Epidermal melanocyte (primary cell): Measurements from ENCODE around the gene DHRSX.
"Not testable (repeated sequence)": the region's sequence is repeated elsewhere in the genome, so short reads cannot be mapped to it uniquely, and the experiment has no call there.

Experiments used
- DNase-seq: peaks from one replicate; pipeline ENCODE4 v3.0.0; 2011; ENCODE audit warnings: low spot score; ENCODE audit not compliant: insufficient read length

Gene DHRSX

DNA sequence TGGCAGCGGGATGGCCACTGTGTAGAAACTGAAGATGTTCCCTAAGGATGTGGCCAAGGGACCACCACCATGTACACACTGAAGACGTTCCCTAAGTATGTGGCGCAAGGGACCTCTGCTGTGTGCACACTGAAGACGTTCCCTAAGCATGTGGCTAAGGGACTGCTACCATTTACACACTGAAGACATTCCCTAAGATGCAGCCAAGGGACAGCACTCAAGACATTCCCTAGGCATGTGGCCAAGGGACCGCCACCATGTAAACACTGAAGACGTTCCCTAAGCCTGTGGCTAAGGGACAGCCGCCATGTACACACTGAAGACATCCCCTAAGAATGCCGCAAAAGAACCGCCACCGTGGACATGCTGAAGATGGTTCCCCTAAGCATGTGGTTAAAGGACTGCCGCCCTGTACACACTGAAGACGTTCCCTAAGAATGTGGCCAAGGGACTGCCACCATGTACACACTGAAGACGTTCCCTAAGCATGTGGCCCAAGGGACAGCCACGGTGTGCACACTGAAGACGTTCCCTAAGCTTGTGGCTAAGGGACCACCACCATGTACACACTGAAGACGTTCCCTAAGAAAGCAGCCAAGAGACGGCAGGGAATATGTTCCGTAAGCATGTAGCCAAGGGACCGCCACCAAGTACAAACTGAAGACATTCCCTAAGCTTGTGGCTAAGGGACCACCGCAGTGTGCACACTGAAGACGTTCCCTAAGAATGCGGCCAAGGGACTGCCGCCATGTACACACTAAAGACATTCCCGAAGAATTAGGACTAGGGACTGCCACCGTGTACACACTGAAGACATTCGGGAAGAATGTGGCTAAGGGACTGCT, 43.3 kb downstream of the DHRSX start:
- DNase-seq, result no peak

DNA sequence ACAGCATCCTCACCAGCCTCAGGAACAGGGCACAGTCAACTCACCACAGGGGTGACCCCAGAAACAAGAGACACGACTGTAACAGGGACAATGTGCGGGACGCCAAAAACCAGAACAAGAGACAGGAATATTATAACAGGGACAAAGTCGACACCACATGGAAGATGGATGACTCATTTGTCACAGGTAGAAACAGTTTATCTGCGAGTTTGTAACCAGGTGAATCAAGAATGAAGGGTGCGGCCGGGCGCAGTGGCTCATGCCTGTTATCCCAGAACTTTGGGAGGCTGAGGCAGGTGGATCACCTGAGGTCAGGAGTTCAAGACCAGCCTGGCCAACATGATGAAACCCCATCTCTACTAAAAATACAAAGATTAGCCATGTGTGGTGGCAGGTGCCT, 44.7 kb downstream of the DHRSX start:
- DNase-seq, result not testable (repeated sequence)

DNA sequence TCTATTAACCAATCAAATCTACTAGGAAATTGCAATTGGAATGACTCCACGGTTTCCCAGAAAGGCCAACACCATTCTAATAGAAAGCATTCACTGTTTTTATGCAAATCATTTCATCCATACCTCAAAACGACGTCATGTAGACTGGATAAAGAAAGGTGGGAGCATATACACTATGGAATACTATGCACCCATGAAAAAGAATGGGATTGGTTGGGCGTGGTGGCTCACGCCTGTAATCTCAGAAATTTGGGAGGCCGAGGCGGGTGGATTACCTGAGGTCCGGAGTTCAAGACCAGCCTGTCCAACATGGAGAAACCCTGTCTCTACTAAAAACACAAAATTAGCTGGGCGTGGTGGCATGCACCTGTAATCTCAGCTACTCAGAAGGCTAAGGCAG, 46.2 kb downstream of the DHRSX start:
- DNase-seq, result not testable (repeated sequence)

DNA sequence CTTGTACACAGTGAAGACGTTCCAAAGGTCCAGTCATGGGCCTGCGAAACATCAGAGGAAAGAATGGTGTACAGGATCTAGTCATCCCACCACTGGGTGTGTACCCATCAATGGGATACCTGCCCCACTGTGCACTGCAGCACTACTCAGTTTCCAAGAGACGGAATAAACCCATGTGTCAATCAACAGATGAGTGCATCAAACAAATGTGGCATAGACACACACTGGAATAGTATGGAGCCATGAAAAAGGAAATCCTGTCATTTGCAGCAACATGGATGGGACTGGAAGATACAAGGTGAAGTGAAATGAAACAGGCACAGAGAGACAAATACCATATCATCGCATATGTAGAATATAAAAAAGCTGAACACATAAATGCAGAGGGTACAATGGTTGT, 48.0 kb downstream of the DHRSX start:
- no peak for DNase-seq

DNA sequence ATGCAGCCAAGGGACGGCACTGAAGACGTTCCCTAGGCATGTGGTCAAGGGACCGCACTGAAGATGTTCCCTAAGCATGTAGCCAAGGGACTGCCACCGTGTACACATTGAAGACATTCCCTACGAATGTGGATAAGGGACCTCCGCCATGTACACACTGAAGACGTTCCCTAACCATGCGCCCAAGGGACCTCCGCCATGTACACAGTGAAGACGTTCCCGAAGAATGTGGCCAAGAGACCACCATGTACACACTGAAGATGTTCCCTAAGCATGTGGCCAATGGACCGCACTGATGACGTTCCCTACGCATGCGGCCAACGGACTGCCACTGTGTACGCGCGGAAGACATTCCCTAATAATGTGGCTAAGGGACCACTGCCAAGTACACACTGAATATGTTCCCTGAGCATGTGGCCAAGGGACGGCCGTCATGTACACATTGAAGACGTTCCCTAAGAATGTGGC, 48.4 kb downstream of the DHRSX start:
- no peak for DNase-seq

DNA sequence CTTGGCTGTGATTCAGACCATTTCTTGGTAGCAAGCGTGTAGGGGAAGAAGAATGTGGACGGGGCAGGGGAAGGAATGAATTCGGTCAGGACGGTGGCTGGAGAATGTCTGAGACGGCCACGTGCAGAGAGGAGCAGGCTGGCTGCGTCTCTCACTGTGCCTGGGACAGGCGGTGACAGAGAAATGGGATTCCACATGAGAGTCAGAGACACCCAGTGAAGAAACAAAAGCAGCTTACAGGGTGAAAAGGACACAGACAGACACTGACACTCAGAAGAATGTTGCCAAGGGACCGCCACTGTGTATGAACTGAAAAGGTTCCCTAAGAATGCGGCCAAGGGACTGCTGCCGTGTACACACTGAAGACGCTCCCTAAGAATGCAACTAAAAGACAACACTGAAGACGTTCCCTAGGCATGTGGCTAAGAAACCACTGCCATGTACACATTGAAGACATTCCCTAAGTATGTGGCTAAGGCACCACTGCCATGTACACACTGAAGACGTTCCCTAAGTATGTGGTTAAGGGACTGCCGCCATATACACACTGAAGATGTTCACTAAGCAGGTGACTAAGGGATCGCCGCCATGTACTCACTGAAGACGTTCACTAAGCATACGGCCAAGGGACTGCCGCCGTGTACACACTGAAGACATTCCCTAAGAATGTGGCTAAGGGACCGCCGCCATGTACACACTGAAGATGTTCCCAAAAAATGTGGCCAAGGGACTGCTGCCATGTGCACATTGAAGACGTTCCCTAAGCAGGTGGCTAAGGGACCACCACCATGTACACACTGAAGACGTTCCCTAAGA, 49.1 kb downstream of the DHRSX start:
- DNase-seq, result no peak

DNA sequence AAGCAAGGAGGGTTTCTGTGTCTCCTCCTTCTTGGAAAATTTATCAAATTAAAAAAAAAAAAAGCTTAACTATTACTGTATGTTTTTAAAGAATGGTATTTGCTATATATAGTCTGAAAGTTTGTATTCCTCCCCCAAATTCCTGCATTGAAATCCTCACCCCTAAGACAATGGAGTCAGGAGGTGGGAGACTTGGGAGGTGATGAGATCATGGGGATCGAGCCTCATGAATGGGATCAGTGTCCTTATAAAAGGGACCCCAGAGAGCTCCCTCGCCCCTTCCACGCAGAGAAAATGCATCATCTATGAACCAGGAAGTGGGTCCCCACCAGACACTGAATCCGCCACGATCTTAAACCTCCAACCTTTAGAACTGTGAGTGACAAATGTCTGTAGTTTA, 50.1 kb downstream of the DHRSX start:
- no peak for DNase-seq

DNA sequence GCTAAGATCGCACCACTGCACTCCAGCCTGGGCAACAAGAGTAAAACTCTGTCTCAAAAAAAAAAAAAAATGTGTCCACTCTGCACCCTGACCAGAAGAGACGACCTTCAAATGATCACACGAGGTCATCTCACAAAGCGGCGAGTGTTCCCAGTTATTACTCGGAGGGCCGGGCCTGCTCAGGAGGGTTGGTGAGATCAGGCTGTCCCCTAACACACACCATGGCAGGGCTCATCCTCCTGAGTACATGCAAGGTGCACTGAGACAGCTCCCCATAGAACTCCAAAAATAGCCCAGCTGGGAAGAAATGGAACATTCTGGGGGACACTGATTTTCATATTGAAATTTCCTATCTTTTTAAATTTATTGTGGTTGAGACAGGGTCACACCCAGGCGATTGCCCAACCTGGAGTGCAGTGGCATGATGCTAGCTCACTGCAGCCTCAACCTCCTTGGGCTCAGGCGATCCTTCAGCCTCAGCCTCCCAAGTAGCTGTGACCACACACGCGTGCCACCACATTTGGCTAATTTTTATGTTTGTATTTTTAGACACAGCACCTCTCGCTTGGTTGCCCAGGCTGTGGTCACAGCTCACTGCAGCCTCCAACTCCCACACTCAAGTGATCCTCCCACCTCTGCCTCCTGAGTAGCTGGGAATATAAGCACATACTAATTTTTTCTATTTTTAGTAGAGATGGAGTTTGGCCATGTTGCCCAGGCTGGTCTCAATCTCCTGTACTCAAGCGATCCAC, 51.5 kb downstream of the DHRSX start:
- no peak for DNase-seq

DNA sequence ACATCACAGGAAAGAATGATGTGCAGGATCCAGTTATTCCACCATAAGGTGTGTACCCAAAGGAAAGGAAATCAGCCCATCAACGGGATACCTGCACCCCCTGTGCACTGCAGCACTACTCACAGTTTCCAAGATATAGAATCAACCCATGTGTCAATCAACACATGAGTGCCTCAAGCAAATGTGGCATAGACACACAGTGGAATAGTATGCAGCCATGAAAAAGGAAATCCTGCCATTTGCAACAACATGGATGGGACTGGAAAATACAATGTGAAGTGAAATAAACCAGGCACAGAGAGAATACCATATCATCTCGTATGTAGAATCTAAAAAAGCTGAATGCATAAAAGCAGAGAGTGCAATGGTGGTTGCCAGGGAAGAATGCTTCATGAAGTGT, 53.3 kb downstream of the DHRSX start:
- no peak for DNase-seq

DNA sequence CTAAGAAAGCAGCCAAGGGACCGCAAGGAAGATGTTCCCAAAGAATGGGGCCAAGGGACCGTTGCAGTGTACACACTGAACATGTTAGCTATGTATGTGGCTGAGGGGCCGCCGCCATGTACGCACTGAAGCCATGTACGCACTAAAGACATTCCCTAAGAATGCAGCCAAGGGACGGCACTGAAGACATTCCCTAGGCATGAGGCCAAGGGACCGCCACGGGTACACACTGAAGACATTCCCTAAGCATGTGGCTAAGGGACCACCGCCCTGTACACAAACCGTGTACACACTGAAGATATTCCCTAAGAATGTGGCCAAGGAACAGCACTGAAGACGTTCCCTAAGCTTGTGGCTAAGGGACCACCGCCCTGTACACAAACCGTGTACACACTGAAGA, 54.0 kb downstream of the DHRSX start:
- no peak for DNase-seq

DNA sequence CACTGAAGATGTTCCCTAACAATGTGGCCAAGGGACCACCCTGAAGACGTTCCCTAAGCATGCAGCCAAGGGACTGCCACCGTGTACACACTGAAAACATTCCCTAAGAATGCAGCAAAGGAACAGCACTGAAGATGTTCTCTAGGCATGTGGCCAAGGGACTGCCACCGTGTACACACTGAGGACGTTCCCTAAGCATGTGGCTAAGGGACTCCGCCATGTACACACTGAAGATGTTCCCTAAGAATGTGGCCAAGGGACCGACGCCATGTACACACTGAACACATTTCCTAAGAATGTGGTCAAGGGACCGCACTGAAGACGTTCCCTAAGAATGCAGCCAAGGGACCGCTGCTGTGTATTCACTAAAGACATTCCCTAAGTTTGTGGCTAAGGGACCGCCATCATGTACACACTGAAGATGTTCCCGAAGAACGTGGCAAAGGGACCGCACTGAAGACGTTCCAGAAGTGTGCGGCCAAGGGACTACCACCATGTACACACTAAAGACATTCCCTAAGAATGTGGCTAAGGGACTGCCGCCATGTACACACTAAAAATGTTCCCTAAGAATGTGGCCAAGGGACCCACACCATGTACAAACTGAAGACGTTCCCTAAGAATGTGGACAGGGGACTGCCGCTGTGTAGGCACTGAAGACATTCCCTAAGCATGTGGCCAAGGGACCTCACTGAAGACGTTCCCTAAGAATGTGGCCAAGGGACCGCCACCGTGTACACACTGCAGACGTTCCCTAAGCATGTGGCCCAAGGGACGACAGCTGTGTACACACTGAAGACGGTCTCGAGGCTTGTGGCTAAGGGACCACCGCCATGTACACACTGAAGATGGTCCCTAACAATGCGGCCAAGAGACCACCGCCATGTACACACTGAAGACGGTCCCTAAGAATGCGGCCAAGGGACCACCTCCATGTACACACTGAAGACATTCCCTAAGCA, 54.8 kb downstream of the DHRSX start:
- no peak for DNase-seq

DNA sequence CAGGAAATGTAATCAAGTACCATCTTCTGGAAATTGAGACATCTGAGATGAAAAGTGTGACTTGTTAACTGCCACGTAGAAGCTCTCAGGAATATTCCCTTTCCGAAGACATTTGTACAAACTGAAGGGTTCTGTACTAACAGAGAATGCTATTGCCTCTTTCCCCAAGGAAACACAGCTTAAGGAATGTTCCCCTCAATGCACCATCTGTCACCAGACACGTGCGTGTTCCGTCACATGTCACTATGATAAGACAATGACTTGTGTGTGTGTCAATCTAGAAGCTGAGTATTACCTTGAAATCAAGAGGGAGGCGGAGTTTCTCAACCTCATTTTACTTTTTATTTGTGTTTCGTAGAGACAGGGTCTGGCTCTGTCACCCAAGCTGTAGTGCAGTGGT, 58.1 kb downstream of the DHRSX start:
- no peak for DNase-seq

DNA sequence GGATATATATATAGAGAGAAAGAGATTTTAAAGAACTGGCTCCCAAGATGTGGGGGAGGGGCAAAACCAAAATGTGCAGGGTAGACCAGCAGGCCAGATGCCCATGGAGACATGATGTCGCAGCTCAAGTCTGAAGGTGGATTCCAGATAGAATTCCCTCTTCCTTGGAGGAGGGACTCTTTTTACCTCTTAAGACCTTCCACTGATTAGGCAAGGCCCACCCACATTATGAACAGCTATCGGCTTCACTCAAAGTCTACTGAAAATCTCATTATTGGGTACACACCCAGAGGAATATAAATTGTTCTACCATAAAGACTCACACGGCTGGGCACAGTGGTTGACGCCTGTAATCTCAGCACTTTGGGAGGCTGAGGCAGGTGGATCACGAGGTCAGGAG, 59.3 kb downstream of the DHRSX start:
- no peak for DNase-seq

DNA sequence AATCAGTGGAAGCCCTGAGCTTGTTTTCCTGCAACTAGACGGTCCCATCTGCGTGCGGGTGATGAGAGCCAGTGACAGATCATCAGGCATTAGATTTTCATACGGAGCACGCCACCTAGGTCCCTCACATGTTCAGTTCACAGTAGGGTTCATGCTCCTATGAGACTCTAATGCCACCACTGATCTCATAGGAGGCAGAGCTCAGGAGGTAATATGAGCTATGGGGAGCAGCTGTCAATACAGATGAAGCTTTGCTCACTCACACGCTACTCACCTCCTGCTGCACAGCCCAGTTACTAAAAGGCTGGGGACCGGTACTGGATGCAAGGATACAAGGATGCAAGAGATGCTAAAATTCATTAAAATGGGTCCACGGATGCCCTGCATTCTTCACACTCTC, 61.2 kb downstream of the DHRSX start:
- DNase-seq, result no peak

DNA sequence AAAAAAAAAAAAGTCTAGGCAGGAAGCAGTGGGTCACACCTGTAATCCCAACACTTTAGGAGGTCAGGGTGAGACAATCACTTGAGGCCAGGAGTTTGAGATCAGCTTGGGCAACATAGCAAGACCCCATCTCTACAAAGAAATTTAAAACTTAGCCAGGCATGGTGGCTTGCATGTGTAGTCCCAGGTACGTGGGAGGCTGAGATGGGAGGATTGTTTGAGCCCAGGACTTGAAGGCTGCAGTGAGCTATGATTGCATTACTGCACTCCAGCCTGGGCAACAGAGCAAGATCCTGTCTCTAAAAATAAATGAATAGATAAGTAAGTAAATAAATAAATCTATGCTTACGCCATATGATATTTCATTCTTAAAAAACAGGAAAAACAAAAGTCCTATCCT, 65.3 kb downstream of the DHRSX start:
- no peak for DNase-seq

DNA sequence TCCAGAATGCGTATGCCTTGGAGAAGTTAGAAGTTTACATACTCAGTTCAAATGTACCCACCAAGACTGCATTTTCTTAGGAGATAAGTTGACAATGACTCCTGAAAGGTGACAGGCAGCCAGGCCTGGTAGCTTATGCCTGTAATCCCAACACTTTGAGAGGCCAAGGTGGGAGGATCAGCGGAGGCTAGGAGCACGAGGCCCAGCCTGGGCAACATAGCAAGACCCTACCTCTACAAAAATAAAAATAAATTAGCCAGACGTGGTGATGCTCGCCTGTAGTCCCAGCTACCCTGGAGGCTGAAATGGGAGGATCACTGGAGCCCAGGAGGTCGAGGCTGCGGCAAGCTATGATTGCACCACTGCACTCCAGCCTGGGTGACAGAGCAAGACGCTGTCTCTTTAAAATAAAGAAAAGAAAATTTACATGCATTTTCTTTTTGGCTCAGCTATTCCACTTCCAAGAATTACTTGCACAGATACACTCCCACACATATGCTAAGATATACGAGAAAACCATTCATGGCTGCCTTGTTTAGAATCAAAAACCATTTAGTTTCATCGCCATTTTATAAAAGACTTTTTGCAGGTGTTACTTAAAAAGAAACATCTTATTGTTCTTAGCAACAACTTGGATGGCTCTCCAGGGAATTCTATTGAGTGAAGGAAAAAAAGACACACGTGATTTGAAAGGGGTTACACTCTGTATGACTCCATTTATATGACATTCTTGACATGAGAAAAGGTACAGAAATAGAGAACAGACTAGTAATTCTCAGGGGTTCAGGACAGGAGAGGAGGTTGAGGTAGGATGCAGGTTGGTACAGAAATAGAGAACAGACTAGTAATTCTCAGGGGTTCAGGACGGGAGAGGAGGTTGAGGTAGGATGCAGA, 66.3 kb downstream of the DHRSX start:
- no peak for DNase-seq

DNA sequence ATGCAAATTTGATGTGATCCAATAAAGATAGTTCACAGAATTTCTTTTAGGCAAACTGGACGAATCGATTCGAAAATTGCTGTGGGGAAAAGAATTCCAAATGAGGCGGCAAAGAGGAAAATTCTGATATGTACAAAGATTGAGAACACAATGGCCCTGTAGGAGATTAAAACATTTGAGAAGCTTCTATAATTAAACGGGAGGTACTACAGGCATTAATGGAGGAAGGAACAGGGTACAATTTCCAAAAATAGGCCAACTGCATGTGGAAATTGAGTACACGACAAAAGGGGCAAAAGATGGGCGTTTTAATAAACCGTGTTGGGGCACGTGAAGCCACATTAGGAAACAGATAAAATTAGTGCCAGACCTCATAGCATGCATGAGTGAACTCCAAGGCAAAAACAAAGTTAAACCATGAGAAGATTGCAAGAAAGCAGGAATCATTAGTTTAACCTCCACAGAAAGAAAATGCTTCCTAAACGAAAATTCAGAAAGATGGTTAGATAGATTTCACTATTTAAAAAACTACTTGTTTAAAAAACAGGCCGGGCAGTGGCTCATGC, 68.4 kb downstream of the DHRSX start:
- no peak for DNase-seq

DNA sequence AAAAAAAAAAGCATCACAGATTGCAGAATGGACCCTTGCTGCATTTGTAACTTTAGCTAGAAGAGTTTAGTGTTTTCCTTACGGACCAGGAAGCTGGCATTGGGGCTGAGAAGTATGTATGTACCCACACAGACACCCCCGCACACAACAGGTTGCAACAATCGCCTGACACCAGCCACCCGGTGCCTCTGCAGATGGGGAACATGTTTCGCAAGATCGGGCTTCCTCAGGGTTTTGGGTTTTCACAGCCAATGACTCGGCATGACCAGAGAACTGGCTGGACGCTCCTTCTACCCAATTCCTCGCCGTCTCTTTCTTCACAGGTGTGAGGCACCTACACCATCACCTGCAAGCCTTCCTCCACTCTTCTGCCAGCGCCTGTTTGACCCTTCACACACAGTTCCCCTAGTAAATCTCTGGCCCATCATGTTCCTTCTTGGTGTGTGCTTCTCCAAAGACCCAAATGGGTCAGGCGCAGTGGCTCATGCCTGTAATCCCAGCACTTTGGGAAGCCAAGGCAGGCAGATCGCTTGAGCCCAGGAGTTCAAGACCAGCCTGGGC, 70.4 kb downstream of the DHRSX start:
- no peak for DNase-seq

DNA sequence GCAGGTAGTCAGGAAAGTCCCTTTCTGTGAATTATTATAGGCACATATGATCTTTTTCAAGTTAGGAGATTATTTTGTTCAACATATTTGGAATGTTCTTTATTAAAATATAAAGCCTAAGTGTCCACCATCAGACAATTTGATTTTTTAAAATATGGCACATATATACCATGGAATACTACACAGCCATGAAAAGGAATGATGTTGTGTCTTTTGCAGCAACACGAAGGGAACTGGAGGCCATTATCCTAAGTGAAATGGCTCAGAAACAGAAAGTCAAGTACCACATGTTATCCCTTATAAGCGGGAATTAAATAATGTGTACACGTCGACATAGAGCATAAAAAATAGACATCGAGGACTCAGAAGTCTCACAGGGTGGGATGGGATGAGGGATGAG, 73.0 kb downstream of the DHRSX start:
- DNase-seq, result no peak
